ENCODE measurements around the gene COG5.

COG5 gene

GRCh38 chr7:107390916-107391315 is 172.8 kb downstream of the COG5 start:
- Histone ChIP-seq H3K4me1 (ENCODE audit: insufficient read depth, poor library complexity, severe bottlenecking) (peaks cover 9% of the 10 kb centered on the region), H3K4me3 (ENCODE audit: severe bottlenecking) (no peak overlapping the region), H3K36me3 (ENCODE audit: low read depth) (no peaks in the 10 kb centered on the region), H3K9me3 (ENCODE audit: severe bottlenecking) (no peaks in the 10 kb centered on the region), H3K27ac (ENCODE audit: poor library complexity, severe bottlenecking) (no peak overlapping the region), H3K27me3 (ENCODE audit: insufficient read depth, poor library complexity, severe bottlenecking) (no peaks in the 10 kb centered on the region)
- no peak for TF ChIP-seq CTCF (IDR thresholded peaks at IDR 0.05; ENCODE audit: poor library complexity, severe bottlenecking)
- DNase-seq (ENCODE audit: low spot score): no peak
- no peak for ATAC-seq (ENCODE audit: low read depth)

GRCh38 chr7:107388604-107389003 is 175.1 kb downstream of the COG5 start:
- DNase-seq (ENCODE audit: low spot score) (no peak), ATAC-seq (ENCODE audit: low read depth) (no peak)
- no peak for TF ChIP-seq CTCF (IDR thresholded peaks at IDR 0.05; ENCODE audit: poor library complexity, severe bottlenecking)
- H3K27me3 ChIP-seq (ENCODE audit: insufficient read depth, poor library complexity, severe bottlenecking): no peaks in the 10 kb centered on the region
- H3K9me3 ChIP-seq (ENCODE audit: severe bottlenecking): no peaks in the 10 kb centered on the region
- no peaks in the 10 kb centered on the region for H3K36me3 ChIP-seq (ENCODE audit: low read depth)
- no peak overlapping the region for H3K27ac ChIP-seq (ENCODE audit: poor library complexity, severe bottlenecking)
- peaks cover 7% of the 10 kb centered on the region for H3K4me1 ChIP-seq (ENCODE audit: insufficient read depth, poor library complexity, severe bottlenecking)
- H3K4me3 ChIP-seq (ENCODE audit: severe bottlenecking): no peak overlapping the region

- Histone ChIP-seq H3K9me3 (ENCODE audit: severe bottlenecking) (no peaks in the 10 kb centered on the region), H3K36me3 (ENCODE audit: low read depth) (no peaks in the 10 kb centered on the region), H3K27me3 (ENCODE audit: insufficient read depth, poor library complexity, severe bottlenecking) (no peaks in the 10 kb centered on the region), H3K4me1 (ENCODE audit: insufficient read depth, poor library complexity, severe bottlenecking) (peaks cover 7% of the 10 kb centered on the region), H3K27ac (ENCODE audit: poor library complexity, severe bottlenecking) (no peak overlapping the region), H3K4me3 (ENCODE audit: severe bottlenecking) (no peak overlapping the region)
- no peak for TF ChIP-seq CTCF (IDR thresholded peaks at IDR 0.05; ENCODE audit: poor library complexity, severe bottlenecking)
- ATAC-seq (ENCODE audit: low read depth) (peak; percentile 35; the same call in 2 of the 3 replicates), DNase-seq (ENCODE audit: low spot score) (no peak)
These were observed 176.0 kb downstream of the COG5 start for GRCh38 chr7:107387573-107388219.

- TF ChIP-seq CTCF (IDR thresholded peaks at IDR 0.05; ENCODE audit: poor library complexity, severe bottlenecking): no peak
- Histone ChIP-seq H3K27me3 (ENCODE audit: insufficient read depth, poor library complexity, severe bottlenecking) (no peaks in the 10 kb centered on the region), H3K9me3 (ENCODE audit: severe bottlenecking) (no peaks in the 10 kb centered on the region), H3K36me3 (ENCODE audit: low read depth) (no peaks in the 10 kb centered on the region), H3K27ac (ENCODE audit: poor library complexity, severe bottlenecking) (no peak overlapping the region), H3K4me3 (ENCODE audit: severe bottlenecking) (no peak overlapping the region), H3K4me1 (ENCODE audit: insufficient read depth, poor library complexity, severe bottlenecking) (peaks cover 7% of the 10 kb centered on the region)
- ATAC-seq (ENCODE audit: low read depth) (0 out of 3 replicates have a peak, but pooled peaks have one; percentile 33), DNase-seq (ENCODE audit: low spot score) (no peak)
These were observed 176.6 kb downstream of the COG5 start for GRCh38 chr7:107387128-107387527.

GRCh38 chr7:107386548-107387102 is 177.1 kb downstream of the COG5 start:
- H3K36me3 ChIP-seq (ENCODE audit: low read depth): no peaks in the 10 kb centered on the region
- peaks cover 7% of the 10 kb centered on the region for H3K4me1 ChIP-seq (ENCODE audit: insufficient read depth, poor library complexity, severe bottlenecking)
- DNase-seq (ENCODE audit: low spot score) (no peak), ATAC-seq (ENCODE audit: low read depth) (no peak)
- H3K27me3 ChIP-seq (ENCODE audit: insufficient read depth, poor library complexity, severe bottlenecking): no peaks in the 10 kb centered on the region
- H3K4me3 ChIP-seq (ENCODE audit: severe bottlenecking): no peak overlapping the region
- TF ChIP-seq CTCF (IDR thresholded peaks at IDR 0.05; ENCODE audit: poor library complexity, severe bottlenecking): no peak
- no peaks in the 10 kb centered on the region for H3K9me3 ChIP-seq (ENCODE audit: severe bottlenecking)
- H3K27ac ChIP-seq (ENCODE audit: poor library complexity, severe bottlenecking): no peak overlapping the region
